Endodermal cell (in vitro differentiated cells): ENCODE data around the gene MTG2. TPM values are rescaled to one million over a fixed set of nuclear protein-coding genes. Genes with fewer than 3 reads are reported as not detected.

Experiments
- DNase-seq: peaks from one replicate; pipeline ENCODE4 v3.0.0-alpha.2; 2017
- H3K27ac ChIP-seq: 2 replicates; pipeline ENCODE4 v1.5.1; 2013; ENCODE audit warnings: mild to moderate bottlenecking, low read depth, low read length, moderate library complexity
- H3K27me3 ChIP-seq: 2 replicates; pipeline ENCODE4 v1.6.1; 2013; ENCODE audit warnings: mild to moderate bottlenecking, low read length, moderate library complexity; ENCODE audit not compliant: insufficient read depth, control insufficient read depth, poor library complexity, severe bottlenecking
- H3K36me3 ChIP-seq: 2 replicates; pipeline ENCODE4 v1.7.0; 2013; ENCODE audit warnings: mild to moderate bottlenecking, low read length, moderate library complexity; ENCODE audit not compliant: control insufficient read depth, insufficient read depth
- H3K4me1 ChIP-seq: one replicate; pipeline ENCODE4 v1.7.0; 2013; ENCODE audit warnings: low read length; ENCODE audit not compliant: control insufficient read depth, insufficient read depth
- H3K4me3 ChIP-seq: 2 replicates; pipeline ENCODE4 v1.5.1; 2013; ENCODE audit warnings: mild to moderate bottlenecking, low read length, moderate library complexity
- H3K9ac ChIP-seq: 2 replicates; pipeline ENCODE4 v1.6.1; 2013; ENCODE audit warnings: mild to moderate bottlenecking, low read length, moderate library complexity; ENCODE audit not compliant: poor library complexity, severe bottlenecking; ENCODE audit errors: extremely low read depth
- H3K9me3 ChIP-seq: 2 replicates; pipeline ENCODE4 v1.6.1; 2013; ENCODE audit warnings: mild to moderate bottlenecking, low read length, moderate library complexity; ENCODE audit not compliant: control insufficient read depth
- H3K27ac Mint-ChIP-seq: 2 replicates; pipeline ENCODE4 v1.8.0; 2020; ENCODE audit warnings: mixed read lengths
- H3K27me3 Mint-ChIP-seq: 2 replicates; pipeline ENCODE4 v1.8.0; 2021; ENCODE audit warnings: mild to moderate bottlenecking, mixed read lengths; ENCODE audit not compliant: insufficient read depth
- H3K36me3 Mint-ChIP-seq: 2 replicates; pipeline ENCODE4 v1.8.0; 2020; ENCODE audit warnings: low read depth, mixed read lengths
- H3K4me1 Mint-ChIP-seq: 2 replicates; pipeline ENCODE4 v1.8.0; 2020; ENCODE audit warnings: mixed read lengths
- H3K4me3 Mint-ChIP-seq: 2 replicates; pipeline ENCODE4 v1.8.0; 2020; ENCODE audit warnings: mild to moderate bottlenecking, moderate library complexity, mixed read lengths
- H3K9me3 Mint-ChIP-seq: 2 replicates; pipeline ENCODE4 v1.8.0; 2020; ENCODE audit warnings: mild to moderate bottlenecking, mixed read lengths
- WGBS, 2 experiments: methylation state at CpG; one replicate each; pipeline versions ENCODE4 v1.1.5 to v1.1.7; 2013; ENCODE audit warnings: missing lambda C conversion rate in 2 of 2, mixed read lengths in 1 of 2; ENCODE audit not compliant: insufficient coverage in 1 of 2, insufficient read length in 1 of 2; 5-methylcytosine and 5-hydroxymethylcytosine counted together
- total RNA-seq, 2 donors: library from RNA; stranded (reverse); fragmentation: NEBNext Ultra II Directional in 1 of 2; extraction: Animal tissue kit (Norgen Biotek cat#: 25700) in 1 of 2; gene quantifications; 2 replicates in 1 of 2; 3 replicates in 1 of 2; pipeline ENCODE4 v1.2.1, GENCODE V29; 2021
- TF ChIP-seq, protein P1 (sequence below): fragments of 200-600 bp; sonication (generic); conservative IDR thresholded peaks from 2 replicates; pipeline ENCODE4 v1.5.0; 2021; ENCODE audit warnings: antibody characterized with exemption, mild to moderate bottlenecking

MTG2 gene
- total RNA-seq, 2 donors from 2014 or later = 28.2 to 29.6 TPM

DNA sequence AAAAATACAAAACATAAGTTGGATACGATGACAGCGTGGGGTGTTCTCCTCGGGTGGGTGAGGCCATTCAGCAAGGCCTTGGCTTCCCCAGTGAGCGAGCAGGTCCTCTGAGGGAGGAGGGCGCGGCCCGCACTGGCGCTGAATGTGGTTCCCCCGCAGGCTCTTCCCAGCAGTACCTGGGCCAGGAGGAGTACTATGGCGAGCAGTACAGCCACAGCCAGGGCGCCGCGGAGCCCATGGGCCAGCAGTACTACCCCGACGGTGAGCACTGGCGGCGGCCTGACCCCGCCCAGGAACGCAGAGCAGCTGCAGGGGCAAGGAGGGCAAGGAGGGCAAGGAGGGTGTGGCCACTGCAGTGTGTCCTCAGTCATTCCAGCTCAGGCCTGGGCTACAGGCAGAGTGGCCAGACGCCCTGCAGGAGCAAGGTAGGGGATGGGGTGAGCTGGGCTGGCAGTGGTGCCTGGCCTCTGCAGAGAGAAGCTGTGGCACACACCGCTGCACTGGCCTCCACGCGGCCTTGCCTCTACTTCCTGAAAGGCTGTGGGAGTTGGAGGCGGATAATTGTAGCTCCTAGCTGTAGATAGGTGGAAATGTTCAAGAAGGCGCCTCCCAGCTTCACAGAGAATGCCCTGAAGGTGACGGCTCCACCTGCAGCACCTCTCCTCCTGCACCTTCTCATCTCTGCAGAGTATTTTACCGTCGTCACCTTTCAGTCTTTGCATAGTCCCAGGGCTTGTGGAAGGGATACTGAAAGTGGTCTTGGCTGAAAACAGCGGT, 18.7 kb upstream of the MTG2 start:
- Histone ChIP-seq H3K4me3 (no peak overlapping the region), H3K4me1 (no peaks in the 10 kb centered on the region), H3K9ac (no peak overlapping the region), H3K36me3 (peaks cover 32% of the 10 kb centered on the region), H3K27me3 (no peaks in the 10 kb centered on the region), H3K9me3 (no peaks in the 10 kb centered on the region), H3K27ac (no peak overlapping the region)
- H3K4me1 Mint-ChIP-seq = no peaks in the 10 kb centered on the region
- H3K27me3 Mint-ChIP-seq = no peaks in the 10 kb centered on the region
- no peaks in the 10 kb centered on the region for H3K9me3 Mint-ChIP-seq
- TF ChIP-seq, protein P1, sequence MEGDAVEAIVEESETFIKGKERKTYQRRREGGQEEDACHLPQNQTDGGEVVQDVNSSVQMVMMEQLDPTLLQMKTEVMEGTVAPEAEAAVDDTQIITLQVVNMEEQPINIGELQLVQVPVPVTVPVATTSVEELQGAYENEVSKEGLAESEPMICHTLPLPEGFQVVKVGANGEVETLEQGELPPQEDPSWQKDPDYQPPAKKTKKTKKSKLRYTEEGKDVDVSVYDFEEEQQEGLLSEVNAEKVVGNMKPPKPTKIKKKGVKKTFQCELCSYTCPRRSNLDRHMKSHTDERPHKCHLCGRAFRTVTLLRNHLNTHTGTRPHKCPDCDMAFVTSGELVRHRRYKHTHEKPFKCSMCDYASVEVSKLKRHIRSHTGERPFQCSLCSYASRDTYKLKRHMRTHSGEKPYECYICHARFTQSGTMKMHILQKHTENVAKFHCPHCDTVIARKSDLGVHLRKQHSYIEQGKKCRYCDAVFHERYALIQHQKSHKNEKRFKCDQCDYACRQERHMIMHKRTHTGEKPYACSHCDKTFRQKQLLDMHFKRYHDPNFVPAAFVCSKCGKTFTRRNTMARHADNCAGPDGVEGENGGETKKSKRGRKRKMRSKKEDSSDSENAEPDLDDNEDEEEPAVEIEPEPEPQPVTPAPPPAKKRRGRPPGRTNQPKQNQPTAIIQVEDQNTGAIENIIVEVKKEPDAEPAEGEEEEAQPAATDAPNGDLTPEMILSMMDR = no peak
- H3K36me3 Mint-ChIP-seq = peaks cover 50% of the 10 kb centered on the region
- WGBS, 2 experiments = 96 to 98% methylated on average over 10 to 29 of the region's 29 CpGs
- H3K27ac Mint-ChIP-seq = no peak overlapping the region
- DNase-seq = no peak
- no peak overlapping the region for H3K4me3 Mint-ChIP-seq

DNA sequence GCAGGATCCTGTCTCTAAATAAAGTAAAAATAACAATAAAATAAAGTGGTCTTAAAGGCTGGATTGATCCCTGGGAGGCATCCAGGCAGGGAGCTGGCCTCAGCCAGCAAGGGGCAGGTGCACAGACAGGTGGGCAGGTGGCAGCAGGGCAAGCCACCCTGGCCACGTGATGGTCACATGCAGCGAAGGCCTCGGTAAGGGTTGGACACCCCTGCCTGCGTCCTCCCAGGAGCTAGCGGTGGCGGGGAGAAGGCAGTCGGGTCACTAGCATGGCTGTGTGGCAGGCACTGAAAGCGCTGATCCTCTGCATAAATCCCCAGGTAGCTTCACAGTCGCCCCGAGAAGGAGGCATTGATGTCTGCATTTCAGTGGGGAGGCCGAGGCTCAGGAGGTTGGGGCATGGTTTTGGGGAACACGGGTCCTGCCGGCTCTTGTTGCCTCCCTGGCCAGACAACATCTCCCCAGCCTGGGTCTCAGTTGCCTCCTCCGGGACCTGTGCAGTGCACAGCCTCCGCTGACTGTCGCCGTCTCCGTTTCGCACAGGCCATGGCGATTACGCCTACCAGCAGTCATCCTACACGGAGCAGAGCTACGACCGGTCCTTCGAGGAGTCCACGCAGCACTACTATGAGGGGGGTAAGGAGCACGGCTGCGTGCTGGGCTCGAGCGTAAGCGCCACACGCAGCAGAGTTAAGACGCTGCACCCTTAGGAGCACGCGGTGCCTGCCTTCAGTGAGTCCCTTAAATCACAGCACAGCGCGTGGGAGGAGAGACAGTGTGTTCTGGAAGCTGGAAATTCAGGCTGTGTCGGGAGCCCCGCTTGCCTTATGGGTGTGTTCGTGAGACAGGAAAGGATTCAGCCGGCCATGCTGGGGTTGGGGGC, 17.7 kb upstream of the MTG2 start:
- Mint-ChIP-seq H3K9me3 (no peaks in the 10 kb centered on the region), H3K36me3 (peaks cover 52% of the 10 kb centered on the region), H3K4me1 (no peaks in the 10 kb centered on the region), H3K4me3 (no peak overlapping the region), H3K27ac (no peak overlapping the region), H3K27me3 (no peaks in the 10 kb centered on the region)
- no peak overlapping the region for H3K9ac ChIP-seq
- no peaks in the 10 kb centered on the region for H3K27me3 ChIP-seq
- H3K27ac ChIP-seq = no peak overlapping the region
- 96 to 97% methylated on average over 34 to 41 of the region's 41 CpGs for WGBS, 2 experiments
- peaks cover 32% of the 10 kb centered on the region for H3K36me3 ChIP-seq
- DNase-seq = no peak
- H3K4me3 ChIP-seq = no peak overlapping the region
- no peaks in the 10 kb centered on the region for H3K4me1 ChIP-seq
- no peaks in the 10 kb centered on the region for H3K9me3 ChIP-seq
- TF ChIP-seq, protein P1 = no peak

DNA sequence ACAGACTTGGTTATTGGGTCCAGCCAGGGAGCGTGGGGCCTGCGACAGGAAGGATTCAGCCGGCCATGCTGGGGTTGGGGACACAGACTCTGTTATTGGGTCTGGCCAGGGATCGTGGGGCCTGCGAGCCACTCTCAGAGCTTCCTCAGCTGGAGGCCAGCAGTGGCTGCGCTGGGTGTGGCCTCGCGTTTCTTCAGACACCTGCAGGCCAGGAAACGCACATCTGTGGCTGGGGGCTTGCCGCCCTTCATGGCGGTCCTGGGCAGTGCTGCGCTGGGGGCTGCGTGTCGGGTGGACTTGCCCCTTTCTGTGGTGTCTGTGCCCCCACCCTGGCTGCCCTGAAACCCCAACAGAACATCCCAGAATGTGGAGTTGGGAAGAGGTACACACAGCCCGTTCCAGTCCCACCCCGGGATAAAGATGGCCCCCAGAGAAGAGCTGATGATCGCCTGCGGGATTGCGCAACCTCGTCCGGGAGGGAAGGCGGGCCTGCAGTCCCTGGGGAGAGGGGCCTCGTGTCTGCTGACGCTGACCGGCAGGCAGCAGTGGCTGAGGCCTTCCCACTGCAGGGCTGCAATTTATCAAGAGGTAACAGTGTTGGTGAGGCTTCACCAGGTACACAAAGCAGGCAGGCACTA, 16.9 kb upstream of the MTG2 start:
- no peak overlapping the region for H3K9ac ChIP-seq
- no peak overlapping the region for H3K4me3 ChIP-seq
- Mint-ChIP-seq H3K4me3 (no peak overlapping the region), H3K4me1 (no peaks in the 10 kb centered on the region), H3K36me3 (peaks cover 47% of the 10 kb centered on the region), H3K9me3 (no peaks in the 10 kb centered on the region), H3K27me3 (no peaks in the 10 kb centered on the region), H3K27ac (no peak overlapping the region)
- H3K9me3 ChIP-seq = no peaks in the 10 kb centered on the region
- H3K27me3 ChIP-seq = no peaks in the 10 kb centered on the region
- TF ChIP-seq, protein P1 = no peak
- H3K27ac ChIP-seq = no peak overlapping the region
- no peak for DNase-seq
- peaks cover 29% of the 10 kb centered on the region for H3K36me3 ChIP-seq
- WGBS, 2 experiments = 85 to 94% methylated on average over 10 to 25 of the region's 25 CpGs
- H3K4me1 ChIP-seq = no peaks in the 10 kb centered on the region
